GM19043 (cell line): ENCODE results near the gene C6orf47.
A peak's percentile ranks its signal among the peaks of the same experiment; 100 is the strongest.

Experiments used
- ATAC-seq: cut with Tn5 transposase; IDR thresholded peaks from one replicate; pipeline ENCODE4 v1.9.1; 2021; ENCODE audit warnings: low read depth; ENCODE audit not compliant: unreplicated experiment

C6orf47 gene

DNA sequence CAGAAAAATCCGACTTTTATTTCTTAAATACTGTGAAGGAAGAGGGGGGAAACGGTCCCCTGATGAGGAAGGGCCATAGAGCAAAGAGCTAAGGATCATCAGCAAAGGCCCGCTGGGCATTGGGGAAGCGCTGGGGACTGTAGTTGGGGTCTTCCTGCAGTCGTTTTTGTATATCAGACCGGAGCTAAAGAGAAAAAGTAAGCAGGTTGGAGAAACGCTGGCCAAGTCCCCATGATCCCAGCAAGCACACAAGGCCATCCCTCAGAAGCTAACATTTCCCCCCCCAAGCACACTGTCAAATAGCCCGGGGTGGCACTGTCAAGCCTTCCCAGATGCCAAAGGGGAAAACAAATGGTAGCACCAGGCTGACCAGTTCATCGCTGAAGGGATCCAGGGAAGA, 21.5 kb downstream of the C6orf47 start:
- ATAC-seq, result no peak

DNA sequence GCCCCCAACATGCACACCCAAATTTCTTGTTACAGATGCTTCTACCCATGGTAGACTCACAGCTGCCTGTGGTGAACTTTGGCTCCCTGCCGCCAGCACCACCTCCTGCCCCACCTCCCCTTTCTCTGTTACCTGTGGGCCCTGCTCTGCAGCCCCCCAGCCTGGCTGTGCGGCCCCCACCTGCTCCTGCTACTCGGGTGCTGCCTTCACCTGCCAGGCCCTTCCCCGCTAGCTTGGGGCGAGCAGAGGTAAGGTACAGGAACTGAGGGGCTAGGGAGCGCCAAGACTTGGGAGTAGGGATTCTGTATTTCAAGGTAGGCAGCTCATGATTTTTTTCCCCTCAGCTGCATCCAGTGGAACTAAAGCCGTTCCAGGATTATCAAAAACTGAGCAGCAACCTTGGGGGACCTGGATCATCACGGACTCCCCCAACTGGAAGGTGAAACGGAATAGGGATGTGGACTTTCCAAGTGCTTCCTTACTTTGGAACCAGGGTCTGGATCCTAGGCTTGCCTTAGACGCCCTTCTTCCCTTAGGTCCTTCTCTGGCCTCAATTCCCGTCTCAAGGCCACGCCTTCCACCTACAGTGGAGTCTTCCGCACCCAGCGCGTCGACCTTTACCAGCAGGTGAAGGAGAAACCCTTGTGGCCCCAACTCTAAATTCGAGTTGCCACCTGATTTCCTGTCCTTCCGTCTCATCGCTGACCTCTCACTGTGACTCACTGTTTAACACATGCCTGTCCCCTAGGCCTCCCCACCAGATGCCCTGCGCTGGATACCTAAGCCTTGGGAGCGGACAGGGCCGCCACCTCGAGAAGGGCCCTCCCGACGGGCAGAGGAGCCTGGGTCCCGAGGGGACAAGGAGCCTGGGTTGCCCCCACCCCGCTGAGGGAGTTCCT, 23.6 kb downstream of the C6orf47 start:
- ATAC-seq, result no peak

DNA sequence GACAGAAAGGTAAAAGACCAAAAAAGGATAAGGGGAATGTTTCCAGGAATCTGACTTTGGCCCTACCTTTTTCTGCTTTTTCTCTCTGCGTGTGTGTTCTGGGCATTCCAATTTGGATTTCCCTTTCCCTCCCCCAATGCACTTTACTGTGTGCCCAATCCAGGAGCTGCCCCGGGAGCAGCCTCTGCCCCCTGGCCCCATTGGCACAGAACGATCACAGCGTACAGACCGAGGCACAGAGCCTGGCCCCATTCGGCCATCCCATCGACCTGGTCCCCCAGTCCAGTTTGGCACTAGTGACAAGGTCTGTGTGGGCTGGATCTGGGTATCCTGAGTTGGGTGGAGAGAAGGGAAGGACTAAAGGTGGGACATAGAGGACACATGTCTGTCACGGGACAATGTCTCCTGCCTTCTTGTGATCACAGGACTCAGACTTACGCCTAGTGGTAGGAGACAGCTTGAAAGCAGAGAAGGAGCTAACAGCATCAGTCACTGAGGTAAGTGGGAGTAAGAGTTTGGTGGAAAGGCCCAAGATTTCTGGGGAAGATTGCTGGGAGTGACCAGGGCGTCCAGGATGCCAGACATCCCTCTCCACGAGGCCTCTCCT, 25.5 kb downstream of the C6orf47 start:
- ATAC-seq, result no peak

DNA sequence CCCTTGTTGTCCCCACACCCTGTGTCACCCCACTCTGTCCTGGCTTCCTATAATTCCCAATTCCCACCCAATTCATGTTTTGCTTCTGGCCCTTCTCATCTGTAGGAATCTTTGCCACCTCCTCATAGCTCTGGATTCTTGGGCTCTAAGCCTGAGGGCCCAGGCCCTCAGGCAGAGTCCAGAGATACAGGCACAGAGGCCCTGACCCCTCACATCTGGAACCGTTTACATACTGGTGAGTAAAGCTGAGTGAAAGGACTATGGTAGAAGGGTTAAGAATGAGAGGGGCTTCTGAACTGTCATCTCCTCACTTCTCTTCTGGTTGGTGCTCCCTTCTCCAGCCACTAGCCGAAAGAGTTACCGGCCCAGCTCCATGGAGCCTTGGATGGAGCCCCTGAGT, 26.4 kb downstream of the C6orf47 start:
- no peak for ATAC-seq

DNA sequence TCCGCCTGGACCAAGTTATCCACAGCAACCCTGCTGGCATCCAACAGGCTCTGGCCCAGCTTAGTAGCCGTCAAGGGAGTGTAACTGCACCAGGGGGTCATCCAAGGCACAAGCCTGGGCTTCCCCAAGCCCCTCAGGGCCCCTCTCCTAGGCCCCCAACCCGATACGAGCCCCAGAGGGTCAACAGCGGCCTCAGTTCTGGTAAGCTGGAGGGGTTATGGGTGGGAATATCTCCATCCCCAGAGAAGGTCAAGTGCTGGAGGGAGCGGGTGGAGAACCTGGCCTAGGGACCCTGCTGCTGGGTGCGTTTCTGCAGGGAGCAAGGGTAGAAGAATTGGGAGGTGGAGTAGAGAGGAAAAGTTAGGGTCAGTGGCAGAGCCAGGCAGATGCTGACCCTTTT, 27.1 kb downstream of the C6orf47 start:
- no peak for ATAC-seq

DNA sequence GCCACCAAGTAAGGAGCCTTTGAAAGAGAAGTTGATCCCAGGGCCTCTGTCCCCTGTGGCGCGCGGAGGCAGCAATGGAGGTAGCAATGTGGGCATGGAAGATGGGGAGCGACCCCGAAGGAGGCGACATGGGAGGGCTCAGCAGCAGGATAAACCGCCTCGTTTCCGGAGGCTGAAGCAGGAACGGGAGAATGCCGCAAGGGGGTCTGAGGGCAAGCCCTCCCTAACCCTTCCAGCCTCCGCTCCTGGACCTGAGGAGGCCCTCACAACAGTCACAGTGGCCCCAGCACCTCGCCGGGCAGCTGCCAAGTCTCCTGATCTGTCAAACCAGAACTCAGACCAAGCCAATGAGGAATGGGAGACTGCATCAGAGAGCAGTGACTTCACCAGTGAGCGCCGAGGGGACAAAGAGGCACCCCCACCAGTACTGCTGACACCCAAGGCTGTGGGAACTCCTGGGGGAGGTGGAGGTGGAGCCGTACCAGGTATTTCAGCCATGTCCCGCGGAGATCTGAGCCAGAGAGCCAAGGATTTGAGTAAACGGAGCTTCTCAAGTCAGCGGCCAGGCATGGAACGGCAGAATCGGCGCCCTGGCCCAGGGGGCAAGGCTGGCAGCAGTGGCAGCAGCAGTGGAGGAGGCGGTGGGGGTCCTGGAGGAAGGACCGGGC, 28.2 kb downstream of the C6orf47 start:
- no peak for ATAC-seq

DNA sequence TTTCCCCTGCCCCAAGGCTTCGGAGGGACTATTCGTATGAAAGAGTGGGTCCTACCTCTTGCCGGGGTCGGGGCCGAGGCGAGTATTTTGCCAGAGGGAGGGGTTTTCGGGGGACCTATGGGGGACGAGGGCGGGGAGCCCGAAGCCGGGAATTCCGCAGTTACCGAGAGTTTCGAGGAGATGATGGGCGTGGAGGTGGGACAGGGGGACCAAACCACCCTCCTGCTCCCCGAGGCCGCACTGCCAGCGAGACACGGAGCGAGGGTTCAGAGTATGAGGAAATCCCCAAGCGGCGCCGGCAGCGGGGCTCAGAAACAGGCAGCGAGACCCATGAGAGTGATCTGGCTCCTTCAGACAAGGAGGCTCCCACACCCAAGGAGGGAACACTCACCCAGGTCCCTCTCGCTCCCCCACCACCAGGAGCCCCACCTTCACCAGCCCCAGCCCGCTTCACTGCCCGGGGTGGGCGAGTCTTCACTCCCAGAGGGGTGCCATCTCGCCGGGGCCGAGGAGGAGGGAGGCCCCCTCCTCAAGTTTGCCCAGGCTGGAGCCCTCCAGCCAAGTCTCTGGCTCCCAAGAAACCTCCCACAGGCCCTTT, 28.8 kb downstream of the C6orf47 start:
- no peak for ATAC-seq

DNA sequence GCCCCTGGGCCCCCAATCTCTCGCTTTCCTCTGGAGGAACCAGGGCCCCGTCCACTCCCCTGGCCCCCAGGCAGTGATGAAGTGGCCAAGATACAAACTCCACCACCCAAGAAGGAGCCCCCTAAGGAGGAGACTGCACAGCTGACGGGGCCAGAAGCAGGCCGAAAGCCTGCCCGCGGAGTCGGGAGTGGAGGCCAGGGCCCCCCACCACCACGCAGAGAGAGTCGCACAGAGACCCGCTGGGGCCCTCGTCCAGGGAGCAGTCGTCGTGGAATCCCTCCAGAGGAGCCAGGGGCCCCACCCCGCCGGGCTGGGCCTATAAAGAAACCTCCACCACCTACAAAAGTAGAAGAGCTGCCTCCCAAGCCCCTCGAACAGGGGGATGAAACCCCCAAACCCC, 29.4 kb downstream of the C6orf47 start:
- no peak for ATAC-seq

DNA sequence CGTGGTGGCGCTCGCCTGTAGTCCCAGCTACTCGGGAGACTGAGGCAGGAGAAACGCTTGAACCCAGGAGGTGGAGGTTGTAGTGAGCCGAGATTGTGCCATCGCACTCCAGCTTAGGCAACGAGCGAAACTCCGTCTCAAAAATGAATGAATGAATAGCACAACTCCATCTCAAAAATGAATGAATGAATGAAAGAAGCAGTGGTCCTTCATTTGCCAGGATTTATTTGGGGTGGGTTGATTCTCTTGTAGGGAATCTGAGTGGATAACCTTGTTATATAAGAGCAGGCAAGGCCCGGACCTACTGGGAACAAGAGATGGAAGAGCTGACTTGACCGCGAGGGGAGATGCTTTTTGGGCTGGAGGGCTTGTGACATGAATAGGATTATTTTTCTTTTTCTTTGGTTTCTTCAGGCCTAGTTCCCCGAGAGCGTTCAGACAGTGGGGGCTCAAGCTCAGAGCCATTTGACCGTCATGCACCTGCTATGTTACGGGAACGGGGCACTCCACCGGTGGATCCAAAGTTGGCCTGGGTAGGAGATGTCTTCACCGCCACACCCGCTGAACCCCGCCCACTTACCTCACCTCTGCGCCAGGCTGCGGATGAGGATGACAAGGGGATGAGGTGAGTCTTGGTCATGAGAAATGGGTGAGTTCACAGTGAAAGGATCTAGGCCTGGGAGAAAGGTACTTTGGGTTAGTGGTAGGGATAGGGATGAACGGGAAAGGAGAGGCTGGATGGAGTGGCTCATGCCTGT, 30.2 kb downstream of the C6orf47 start:
- ATAC-seq, result no peak

DNA sequence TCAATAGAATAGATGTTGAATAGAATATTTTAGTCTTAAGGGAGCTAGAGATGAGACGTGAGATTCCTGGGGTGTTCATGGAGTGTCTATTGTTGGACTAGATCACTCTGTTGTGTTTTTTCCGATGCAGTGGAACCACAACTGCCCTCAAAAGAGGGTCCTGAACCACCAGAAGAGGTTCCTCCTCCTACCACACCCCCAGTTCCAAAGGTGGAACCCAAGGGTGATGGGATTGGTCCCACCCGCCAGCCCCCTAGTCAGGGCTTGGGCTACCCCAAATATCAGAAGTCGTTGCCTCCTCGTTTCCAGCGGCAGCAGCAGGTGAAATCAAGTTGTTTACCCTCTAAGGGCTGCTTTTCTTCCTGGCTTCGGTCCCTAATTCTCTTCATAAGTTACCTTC, 31.6 kb downstream of the C6orf47 start:
- no peak for ATAC-seq

DNA sequence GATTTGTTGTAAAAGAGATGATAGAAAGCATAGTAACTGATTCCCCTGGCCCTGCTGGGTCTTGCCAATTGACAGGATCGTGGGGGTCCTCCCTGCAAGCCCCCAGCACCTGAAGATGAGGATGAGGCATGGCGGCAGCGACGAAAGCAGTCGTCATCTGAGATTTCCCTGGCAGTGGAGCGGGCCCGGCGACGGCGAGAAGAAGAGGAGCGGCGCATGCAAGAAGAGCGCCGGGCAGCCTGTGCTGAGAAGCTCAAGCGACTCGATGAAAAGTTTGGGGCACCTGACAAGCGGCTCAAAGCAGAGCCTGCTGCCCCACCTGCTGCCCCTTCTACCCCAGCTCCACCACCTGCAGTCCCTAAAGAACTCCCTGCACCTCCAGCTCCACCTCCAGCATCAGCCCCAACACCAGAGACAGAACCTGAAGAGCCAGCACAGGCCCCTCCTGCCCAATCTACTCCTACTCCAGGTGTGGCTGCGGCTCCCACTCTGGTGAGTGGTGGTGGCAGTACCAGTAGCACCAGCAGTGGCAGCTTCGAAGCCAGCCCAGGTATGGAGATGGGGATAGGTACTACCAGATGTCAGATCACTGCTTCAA, 32.8 kb downstream of the C6orf47 start:
- no peak for ATAC-seq

DNA sequence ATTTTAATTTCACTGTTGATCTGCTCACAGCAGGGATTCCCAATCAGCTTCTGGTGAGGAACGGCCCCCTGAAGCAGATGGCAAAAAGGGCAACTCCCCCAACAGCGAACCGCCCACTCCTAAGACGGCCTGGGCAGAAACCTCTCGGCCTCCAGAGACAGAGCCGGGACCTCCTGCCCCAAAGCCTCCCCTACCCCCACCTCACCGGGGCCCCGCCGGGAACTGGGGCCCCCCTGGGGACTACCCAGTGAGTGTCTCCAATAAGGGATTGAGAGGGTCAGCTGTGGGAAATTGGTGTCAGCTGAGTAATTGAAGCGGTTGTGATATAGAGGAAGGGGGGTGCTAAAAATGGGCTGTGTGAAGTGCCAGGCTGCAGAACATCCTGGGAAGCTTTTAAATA, 33.6 kb downstream of the C6orf47 start:
- no peak for ATAC-seq

DNA sequence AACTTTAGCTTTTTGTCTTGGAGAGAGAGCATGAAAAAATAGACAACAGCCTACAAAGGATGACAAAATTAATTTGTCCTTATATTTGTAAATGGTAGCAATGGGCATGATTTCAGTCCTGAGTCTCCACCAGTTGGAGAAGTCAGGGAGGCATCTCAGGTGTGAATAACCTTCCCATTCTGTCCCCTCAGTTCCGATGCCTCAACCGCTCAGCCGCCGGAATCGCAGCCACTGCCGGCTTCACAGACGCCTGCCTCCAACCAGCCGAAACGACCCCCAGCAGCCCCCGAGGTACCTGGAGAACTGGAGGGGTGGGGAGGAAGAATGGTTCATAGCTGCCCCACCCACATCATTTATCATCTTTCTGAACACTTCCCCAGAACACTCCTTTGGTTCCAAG, 36.5 kb downstream of the C6orf47 start:
- no peak for ATAC-seq

DNA sequence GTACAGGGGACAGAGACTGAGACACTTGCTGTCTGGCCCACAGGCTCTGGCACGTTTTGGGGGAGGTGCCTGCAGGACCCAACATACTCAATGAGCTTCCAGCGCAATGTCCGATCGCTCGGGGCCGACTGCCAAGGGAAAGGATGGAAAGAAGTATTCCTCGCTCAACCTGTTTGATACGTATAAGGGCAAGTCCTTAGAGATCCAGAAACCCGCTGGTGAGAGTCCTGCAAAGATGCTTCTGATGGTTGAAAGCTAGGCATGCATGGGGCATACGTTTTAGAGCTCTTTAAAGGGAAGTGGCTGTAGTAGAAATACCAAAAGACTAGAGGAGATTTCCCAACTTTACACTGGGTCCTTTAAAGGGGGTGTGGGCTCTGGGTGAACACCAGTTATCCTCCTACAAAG, 37.9 kb downstream of the C6orf47 start:
- no peak for ATAC-seq

DNA sequence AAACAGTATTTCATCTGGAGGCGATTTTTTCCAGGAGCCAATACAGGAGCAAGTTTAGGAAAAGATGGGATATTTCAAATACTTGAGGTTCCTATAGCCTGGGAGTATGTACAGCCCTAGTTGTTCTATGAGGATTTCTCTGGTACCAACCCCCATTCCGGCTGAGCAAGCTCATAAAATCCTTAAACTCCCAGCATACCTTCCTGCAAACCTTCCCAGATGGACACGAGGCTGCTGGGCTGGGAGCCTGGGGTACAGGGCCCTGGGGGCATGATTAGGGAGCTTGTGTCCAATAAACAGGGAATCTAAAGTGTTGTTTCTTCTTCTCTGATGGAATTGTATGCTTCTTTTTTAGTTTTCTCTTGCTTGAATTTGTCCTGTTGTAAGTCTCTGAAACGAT, 38.6 kb downstream of the C6orf47 start:
- no peak for ATAC-seq

DNA sequence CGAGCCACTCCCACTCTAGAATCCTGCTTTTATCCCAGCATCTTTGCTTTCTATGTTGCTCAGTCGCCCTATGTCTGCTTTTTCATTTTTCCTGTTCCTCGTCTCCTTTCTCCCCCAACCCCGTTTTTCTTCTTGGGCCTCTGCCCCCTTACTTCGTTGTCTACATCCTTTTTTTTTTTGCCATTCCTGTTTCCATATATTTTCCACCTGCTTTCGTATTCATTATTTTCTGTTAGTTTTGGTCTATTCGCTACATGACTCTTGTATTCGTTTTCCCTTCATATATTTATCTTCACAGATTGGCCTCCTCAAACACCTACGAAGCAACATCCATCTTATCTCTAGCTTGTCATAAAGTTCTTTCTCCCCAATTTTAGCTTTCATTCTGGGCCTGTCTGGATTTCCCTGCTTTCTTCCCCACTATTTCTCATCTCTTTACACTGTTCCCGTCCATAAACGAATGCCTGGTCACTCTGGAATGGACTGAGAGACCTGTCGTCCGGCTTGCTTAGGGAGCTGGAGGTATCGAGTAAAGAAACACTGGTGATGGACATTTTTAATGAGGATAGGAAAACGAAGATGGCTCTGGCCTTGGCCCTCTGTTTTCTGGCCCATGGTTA, 39.1 kb downstream of the C6orf47 start:
- no peak for ATAC-seq

DNA sequence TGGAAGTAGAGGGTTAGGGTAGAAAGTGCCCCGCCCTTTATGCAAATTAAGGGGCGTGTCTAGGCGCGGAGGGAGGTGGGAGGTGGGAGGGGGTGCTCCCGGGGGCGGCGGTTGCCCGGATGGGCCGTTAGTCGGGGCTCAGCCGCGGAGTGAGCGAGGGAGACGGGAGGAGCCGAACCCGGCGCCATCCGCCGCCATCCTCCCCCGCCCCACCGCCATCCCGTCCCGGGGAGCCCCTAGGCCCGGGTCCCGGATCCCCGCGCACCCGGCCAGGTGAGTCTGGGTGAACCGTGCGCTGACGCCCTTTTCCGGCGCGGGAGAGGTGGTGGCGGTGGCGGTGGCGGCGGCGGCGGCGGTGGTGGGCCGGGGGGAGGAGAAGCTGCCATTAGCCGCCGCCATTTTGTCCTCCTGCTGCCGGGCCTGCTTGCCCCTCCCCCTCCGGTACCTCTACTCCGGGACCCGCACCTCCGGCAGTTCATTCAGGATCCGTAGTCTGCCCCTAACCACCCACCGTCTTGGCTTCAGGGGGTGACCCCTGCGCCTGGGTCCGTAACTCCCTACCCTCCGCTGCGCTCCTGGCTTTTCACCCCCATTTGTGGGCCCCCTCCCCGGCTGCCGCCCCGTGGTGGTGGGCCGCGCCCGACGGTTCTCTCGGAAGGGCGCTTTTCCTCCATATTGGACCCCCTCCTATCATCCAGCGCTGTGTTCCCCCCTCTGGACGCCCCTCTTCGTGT, 39.8 kb downstream of the C6orf47 start, which contains the start of gene PRRC2A:
Gene PRRC2A (plus strand): TSS at position 130 of the 734 bp plus-strand sequence. CDS start 2,075 bp downstream, outside the sequence.
- ATAC-seq, result peak; percentile 3

DNA sequence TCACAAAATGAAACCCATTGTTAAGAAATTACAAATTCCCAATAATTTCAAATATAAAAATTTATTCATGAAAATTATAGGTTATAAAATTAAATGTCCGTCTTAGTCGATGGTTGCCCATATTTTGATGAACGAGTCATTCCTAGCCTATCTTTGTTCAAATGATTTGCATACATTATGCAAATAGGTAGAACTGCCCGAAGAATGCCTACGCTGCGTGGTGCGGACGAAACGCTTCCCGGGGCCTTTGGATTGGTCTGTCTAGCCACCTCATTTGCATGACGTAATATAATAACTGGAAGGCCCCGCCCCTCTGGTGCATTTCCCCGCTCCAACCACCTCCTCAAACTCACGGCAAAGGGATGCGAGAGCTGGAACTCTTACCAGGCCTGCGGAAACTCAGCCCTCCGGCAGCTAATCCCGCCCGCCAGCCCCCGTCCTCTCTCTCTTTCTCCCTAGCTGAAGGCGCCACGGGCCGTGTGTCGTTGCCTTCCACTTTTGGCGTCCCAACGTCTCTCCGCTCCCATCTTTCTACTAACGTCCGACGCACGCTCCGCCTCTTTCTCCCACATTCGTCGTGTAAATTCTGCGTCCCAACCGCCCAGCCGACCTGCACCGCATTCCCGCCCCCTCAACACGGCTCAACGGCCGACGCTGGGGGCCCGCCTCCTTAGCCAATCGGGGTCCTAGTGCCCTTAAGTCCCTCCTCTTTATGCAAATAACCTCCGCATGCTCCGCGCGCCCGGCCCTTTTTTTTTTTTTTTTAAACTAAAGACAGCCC, 40.6 kb downstream of the C6orf47 start:
- peak; percentile 76 for ATAC-seq
